ENCODE data around the gene SLC6A15. TPM values are rescaled to one million over a fixed set of nuclear protein-coding genes. Genes with fewer than 3 reads are reported as not detected.

The SLC6A15 gene
- polyA plus RNA-seq, 1 of the 3 experiments (the other 2 are of a cell fraction): 0.76 TPM

DNA sequence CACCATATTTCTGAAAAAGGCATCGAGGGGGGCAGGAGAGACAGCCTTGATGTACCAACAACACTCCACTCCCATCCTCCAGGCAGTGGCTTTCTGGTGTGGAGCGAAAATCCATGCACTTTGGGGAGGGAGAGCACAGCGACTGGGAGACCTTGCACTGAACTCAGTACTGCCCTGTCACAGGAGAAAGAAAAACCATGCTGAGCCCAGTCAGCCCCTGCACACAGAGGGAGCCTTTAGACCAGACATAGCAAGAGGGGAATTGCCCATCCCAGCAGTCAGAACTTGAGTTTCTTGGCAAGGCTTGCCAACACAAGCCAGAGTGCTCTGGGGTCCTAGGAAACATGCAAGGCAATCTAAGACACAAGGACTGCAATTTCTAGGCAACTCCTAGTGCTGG, 24.8 kb upstream of the SLC6A15 start:
- H2AFZ ChIP-seq (ENCODE audit: low read depth): no peak overlapping the region
- POLR2A ChIA-PET: no interaction called here
- H3K9me2 ChIP-seq: no peaks in the 10 kb centered on the region
- CTCF ChIA-PET: interaction anchor here (0.9 kb wide), 1 partner anchor 92 kb away, joined by 3 read pairs; no protein-coding TSS in a partner anchor
- no peaks in the 10 kb centered on the region for H4K20me1 ChIP-seq (ENCODE audit: insufficient read depth)
- H3K4me1 ChIP-seq (ENCODE audit: control insufficient read depth in 1 of 2, insufficient read depth in 2 of 2, low read depth in 1 of 2, low read length in 1 of 2): no peaks in the 10 kb centered on the region
- no peak for DNase-seq
- no peak overlapping the region for H3K9ac ChIP-seq
- H3K27ac ChIP-seq (ENCODE audit: low read depth in 2 of 2, low read length in 1 of 2): no peak overlapping the region
- no peaks in the 10 kb centered on the region for H3K36me3 ChIP-seq (replicated peaks in 1 of 2; ENCODE audit: control insufficient read depth in 1 of 2, insufficient read depth in 2 of 2, low read length in 1 of 2)
- H3K27me3 ChIP-seq (ENCODE audit: insufficient read depth): no peaks in the 10 kb centered on the region
- TF ChIP-seq NRF1 (IDR thresholded peaks at IDR 0.05; ENCODE audit: low read depth, low read length) (no peak), GATA2 (CRISPR knock-in tag; IDR thresholded peaks at IDR 0.05) (no peak), RFX5 (IDR thresholded peaks at IDR 0.05; ENCODE audit: low read length) (no peak), TAF1 (IDR thresholded peaks at IDR 0.05; ENCODE audit: borderline replicate concordance, low read depth, low read length) (no peak), RAD21 (IDR thresholded peaks at IDR 0.05; ENCODE audit: low read length) (no peak), FOXM1 (IDR thresholded peaks at IDR 0.05; ENCODE audit: low read depth) (no peak), EP300 (IDR thresholded peaks at IDR 0.05; ENCODE audit: borderline replicate concordance in 1 of 2, low read depth in 1 of 2, low read length in 1 of 2) (no peak), TCF12 (IDR thresholded peaks at IDR 0.05) (no peak), NFIC (IDR thresholded peaks at IDR 0.05; ENCODE audit: borderline replicate concordance) (no peak), CHD2 (IDR thresholded peaks at IDR 0.05; ENCODE audit: low read length, partially characterized antibody) (no peak), MEF2A (IDR thresholded peaks at IDR 0.05; ENCODE audit: borderline replicate concordance, low read depth) (no peak), JUND (IDR thresholded peaks at IDR 0.05) (no peak)
- TF ChIP-seq, protein P1, sequence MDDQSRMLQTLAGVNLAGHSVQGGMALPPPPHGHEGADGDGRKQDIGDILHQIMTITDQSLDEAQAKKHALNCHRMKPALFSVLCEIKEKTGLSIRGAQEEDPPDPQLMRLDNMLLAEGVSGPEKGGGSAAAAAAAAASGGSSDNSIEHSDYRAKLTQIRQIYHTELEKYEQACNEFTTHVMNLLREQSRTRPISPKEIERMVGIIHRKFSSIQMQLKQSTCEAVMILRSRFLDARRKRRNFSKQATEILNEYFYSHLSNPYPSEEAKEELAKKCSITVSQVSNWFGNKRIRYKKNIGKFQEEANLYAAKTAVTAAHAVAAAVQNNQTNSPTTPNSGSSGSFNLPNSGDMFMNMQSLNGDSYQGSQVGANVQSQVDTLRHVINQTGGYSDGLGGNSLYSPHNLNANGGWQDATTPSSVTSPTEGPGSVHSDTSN (IDR thresholded peaks at IDR 0.05): no peak
- TF ChIP-seq, protein P2, sequence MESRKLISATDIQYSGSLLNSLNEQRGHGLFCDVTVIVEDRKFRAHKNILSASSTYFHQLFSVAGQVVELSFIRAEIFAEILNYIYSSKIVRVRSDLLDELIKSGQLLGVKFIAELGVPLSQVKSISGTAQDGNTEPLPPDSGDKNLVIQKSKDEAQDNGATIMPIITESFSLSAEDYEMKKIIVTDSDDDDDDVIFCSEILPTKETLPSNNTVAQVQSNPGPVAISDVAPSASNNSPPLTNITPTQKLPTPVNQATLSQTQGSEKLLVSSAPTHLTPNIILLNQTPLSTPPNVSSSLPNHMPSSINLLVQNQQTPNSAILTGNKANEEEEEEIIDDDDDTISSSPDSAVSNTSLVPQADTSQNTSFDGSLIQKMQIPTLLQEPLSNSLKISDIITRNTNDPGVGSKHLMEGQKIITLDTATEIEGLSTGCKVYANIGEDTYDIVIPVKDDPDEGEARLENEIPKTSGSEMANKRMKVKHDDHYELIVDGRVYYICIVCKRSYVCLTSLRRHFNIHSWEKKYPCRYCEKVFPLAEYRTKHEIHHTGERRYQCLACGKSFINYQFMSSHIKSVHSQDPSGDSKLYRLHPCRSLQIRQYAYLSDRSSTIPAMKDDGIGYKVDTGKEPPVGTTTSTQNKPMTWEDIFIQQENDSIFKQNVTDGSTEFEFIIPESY (IDR thresholded peaks at IDR 0.05; ENCODE audit: borderline replicate concordance, low read depth): no peak
- TF ChIP-seq, protein P3, sequence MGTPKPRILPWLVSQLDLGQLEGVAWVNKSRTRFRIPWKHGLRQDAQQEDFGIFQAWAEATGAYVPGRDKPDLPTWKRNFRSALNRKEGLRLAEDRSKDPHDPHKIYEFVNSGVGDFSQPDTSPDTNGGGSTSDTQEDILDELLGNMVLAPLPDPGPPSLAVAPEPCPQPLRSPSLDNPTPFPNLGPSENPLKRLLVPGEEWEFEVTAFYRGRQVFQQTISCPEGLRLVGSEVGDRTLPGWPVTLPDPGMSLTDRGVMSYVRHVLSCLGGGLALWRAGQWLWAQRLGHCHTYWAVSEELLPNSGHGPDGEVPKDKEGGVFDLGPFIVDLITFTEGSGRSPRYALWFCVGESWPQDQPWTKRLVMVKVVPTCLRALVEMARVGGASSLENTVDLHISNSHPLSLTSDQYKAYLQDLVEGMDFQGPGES (IDR thresholded peaks at IDR 0.05; ENCODE audit: low read depth, low read length): no peak
- TF ChIP-seq, protein P4, sequence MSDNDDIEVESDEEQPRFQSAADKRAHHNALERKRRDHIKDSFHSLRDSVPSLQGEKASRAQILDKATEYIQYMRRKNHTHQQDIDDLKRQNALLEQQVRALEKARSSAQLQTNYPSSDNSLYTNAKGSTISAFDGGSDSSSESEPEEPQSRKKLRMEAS (IDR thresholded peaks at IDR 0.05; ENCODE audit: low read depth): no peak
- TF ChIP-seq, protein P5, sequence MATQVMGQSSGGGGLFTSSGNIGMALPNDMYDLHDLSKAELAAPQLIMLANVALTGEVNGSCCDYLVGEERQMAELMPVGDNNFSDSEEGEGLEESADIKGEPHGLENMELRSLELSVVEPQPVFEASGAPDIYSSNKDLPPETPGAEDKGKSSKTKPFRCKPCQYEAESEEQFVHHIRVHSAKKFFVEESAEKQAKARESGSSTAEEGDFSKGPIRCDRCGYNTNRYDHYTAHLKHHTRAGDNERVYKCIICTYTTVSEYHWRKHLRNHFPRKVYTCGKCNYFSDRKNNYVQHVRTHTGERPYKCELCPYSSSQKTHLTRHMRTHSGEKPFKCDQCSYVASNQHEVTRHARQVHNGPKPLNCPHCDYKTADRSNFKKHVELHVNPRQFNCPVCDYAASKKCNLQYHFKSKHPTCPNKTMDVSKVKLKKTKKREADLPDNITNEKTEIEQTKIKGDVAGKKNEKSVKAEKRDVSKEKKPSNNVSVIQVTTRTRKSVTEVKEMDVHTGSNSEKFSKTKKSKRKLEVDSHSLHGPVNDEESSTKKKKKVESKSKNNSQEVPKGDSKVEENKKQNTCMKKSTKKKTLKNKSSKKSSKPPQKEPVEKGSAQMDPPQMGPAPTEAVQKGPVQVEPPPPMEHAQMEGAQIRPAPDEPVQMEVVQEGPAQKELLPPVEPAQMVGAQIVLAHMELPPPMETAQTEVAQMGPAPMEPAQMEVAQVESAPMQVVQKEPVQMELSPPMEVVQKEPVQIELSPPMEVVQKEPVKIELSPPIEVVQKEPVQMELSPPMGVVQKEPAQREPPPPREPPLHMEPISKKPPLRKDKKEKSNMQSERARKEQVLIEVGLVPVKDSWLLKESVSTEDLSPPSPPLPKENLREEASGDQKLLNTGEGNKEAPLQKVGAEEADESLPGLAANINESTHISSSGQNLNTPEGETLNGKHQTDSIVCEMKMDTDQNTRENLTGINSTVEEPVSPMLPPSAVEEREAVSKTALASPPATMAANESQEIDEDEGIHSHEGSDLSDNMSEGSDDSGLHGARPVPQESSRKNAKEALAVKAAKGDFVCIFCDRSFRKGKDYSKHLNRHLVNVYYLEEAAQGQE (IDR thresholded peaks at IDR 0.05; ENCODE audit: low read depth, low read length): no peak
- TF ChIP-seq, protein P6, sequence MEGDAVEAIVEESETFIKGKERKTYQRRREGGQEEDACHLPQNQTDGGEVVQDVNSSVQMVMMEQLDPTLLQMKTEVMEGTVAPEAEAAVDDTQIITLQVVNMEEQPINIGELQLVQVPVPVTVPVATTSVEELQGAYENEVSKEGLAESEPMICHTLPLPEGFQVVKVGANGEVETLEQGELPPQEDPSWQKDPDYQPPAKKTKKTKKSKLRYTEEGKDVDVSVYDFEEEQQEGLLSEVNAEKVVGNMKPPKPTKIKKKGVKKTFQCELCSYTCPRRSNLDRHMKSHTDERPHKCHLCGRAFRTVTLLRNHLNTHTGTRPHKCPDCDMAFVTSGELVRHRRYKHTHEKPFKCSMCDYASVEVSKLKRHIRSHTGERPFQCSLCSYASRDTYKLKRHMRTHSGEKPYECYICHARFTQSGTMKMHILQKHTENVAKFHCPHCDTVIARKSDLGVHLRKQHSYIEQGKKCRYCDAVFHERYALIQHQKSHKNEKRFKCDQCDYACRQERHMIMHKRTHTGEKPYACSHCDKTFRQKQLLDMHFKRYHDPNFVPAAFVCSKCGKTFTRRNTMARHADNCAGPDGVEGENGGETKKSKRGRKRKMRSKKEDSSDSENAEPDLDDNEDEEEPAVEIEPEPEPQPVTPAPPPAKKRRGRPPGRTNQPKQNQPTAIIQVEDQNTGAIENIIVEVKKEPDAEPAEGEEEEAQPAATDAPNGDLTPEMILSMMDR (IDR thresholded peaks at IDR 0.05): no peak
- TF ChIP-seq, protein P7, sequence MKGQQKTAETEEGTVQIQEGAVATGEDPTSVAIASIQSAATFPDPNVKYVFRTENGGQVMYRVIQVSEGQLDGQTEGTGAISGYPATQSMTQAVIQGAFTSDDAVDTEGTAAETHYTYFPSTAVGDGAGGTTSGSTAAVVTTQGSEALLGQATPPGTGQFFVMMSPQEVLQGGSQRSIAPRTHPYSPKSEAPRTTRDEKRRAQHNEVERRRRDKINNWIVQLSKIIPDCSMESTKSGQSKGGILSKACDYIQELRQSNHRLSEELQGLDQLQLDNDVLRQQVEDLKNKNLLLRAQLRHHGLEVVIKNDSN (IDR thresholded peaks at IDR 0.05; ENCODE audit: borderline replicate concordance, low read depth): no peak
- TF ChIP-seq, protein P8, sequence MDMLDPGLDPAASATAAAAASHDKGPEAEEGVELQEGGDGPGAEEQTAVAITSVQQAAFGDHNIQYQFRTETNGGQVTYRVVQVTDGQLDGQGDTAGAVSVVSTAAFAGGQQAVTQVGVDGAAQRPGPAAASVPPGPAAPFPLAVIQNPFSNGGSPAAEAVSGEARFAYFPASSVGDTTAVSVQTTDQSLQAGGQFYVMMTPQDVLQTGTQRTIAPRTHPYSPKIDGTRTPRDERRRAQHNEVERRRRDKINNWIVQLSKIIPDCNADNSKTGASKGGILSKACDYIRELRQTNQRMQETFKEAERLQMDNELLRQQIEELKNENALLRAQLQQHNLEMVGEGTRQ (IDR thresholded peaks at IDR 0.05; ENCODE audit: borderline replicate concordance, low read depth, low read length): no peak
- 28% methylated on average over 3 of the region's 3 CpGs for WGBS (ENCODE audit: low lambda C conversion rate)
- no peak overlapping the region for H3K4me2 ChIP-seq
- H3K4me3 ChIP-seq (ENCODE audit: low read depth in 2 of 2, low read length in 1 of 2): no peak overlapping the region
- H3K79me2 ChIP-seq (ENCODE audit: insufficient read depth): no peaks in the 10 kb centered on the region
- no peaks in the 10 kb centered on the region for H3K9me3 ChIP-seq
- H3F3A ChIP-seq (replicated peaks; ENCODE audit: insufficient read depth): no peaks in the 10 kb centered on the region
